ENCODE data around the gene RAB40B.
A peak's percentile ranks its signal among the peaks of the same experiment; 100 is the strongest.

RAB40B gene

GRCh38 chr17:82716203-82717010 is 17.9 kb upstream of the RAB40B start, which contains the start of gene FN3KRP:
Gene FN3KRP, plus strand, starts transcription at chr17:82716706. Its CDS starts 50 bp downstream, at chr17:82716756.
- peaks cover 6% of the 10 kb centered on the region for H3K79me2 ChIP-seq (ENCODE audit: control insufficient read depth, insufficient read depth, low read length, poor library complexity)
- peak within 1 kb of the TSS; percentile 27 for H2BK5ac ChIP-seq (ENCODE audit: low read depth, low read length, poor library complexity)
- peak within 1 kb of the TSS; percentile 38 for H4K91ac ChIP-seq (ENCODE audit: low read depth, low read length)
- H4K12ac ChIP-seq (ENCODE audit: low read depth, low read length): peak within 1 kb of the TSS; percentile 51
- H3K4me1 ChIP-seq (ENCODE audit: control insufficient read depth in 1 of 2, insufficient read depth in 2 of 2, low read length in 2 of 2): peaks cover 12% of the 10 kb centered on the region in 2 experiments
- peak within 1 kb of the TSS; percentile 20 for H2BK120ac ChIP-seq (ENCODE audit: insufficient read depth, low read length, poor library complexity)
- peak within 1 kb of the TSS; percentile 80 for H3K18ac ChIP-seq (ENCODE audit: low read length)
- H3K27ac ChIP-seq (ENCODE audit: low read depth, low read length): no peak within 1 kb of the TSS
- peaks cover 5% of the 10 kb centered on the region for H3K79me1 ChIP-seq (ENCODE audit: low read length)
- peak within 1 kb of the TSS; percentile 82 for H4K8ac ChIP-seq (ENCODE audit: low read depth, low read length)
- H3K4me3 ChIP-seq (ENCODE audit: low read depth, low read length): peak within 1 kb of the TSS; percentile 89
- peak within 1 kb of the TSS; percentile 97 for H3K4me2 ChIP-seq (ENCODE audit: low read length)
- peak within 1 kb of the TSS; percentile 79 for H2AK5ac ChIP-seq (ENCODE audit: low read length)
- H2BK12ac ChIP-seq (ENCODE audit: low read length): no peak within 1 kb of the TSS
- H3K14ac ChIP-seq (ENCODE audit: low read length): peak within 1 kb of the TSS; percentile 60
- H3K27me3 ChIP-seq (ENCODE audit: insufficient read depth, low read length): no peaks in the 10 kb centered on the region
- peak; percentile 87 to 89 for DNase-seq
- H3K23ac ChIP-seq (ENCODE audit: low read length): no peak within 1 kb of the TSS
- no CpG with 5 or more reads among the region's 75 CpGs for WGBS (ENCODE audit: extremely low coverage, insufficient coverage, insufficient read length)
- H3K9ac ChIP-seq (ENCODE audit: low read length): peak within 1 kb of the TSS; percentile 69
- H3K9me3 ChIP-seq (ENCODE audit: insufficient read depth, low read depth, low read length): peaks cover 2% of the 10 kb centered on the region
- peaks cover 13 to 18% of the 10 kb centered on the region in 2 experiments for H3K36me3 ChIP-seq (ENCODE audit: control insufficient read depth in 1 of 2, insufficient read depth in 2 of 2, low read length in 2 of 2)
- peak within 1 kb of the TSS; percentile 22 for H3K4ac ChIP-seq (ENCODE audit: low read depth, low read length)
- peak within 1 kb of the TSS; percentile 99 for H2AFZ ChIP-seq (ENCODE audit: insufficient read depth, low read length, poor library complexity)

- Histone ChIP-seq H4K8ac (ENCODE audit: low read depth, low read length) (no peak overlapping the region), H3K9me3 (ENCODE audit: insufficient read depth, low read depth, low read length) (peaks cover 6% of the 10 kb centered on the region), H3K4me3 (ENCODE audit: low read depth, low read length) (no peak overlapping the region), H2BK12ac (ENCODE audit: low read length) (no peak overlapping the region), H3K4me1 (ENCODE audit: control insufficient read depth in 1 of 2, insufficient read depth in 2 of 2, low read length in 2 of 2) (peaks cover 12% of the 10 kb centered on the region in 2 experiments), H2AK5ac (ENCODE audit: low read length) (no peak overlapping the region), H3K36me3 (ENCODE audit: control insufficient read depth in 1 of 2, insufficient read depth in 2 of 2, low read length in 2 of 2) (no peaks in the 10 kb centered on the region), H2AFZ (ENCODE audit: insufficient read depth, low read length, poor library complexity) (no peak overlapping the region), H4K12ac (ENCODE audit: low read depth, low read length) (no peak overlapping the region), H3K27ac (ENCODE audit: low read depth, low read length) (no peak overlapping the region), H3K14ac (ENCODE audit: low read length) (no peak overlapping the region), H3K79me2 (ENCODE audit: control insufficient read depth, insufficient read depth, low read length, poor library complexity) (peaks cover 6% of the 10 kb centered on the region), H3K23ac (ENCODE audit: low read length) (no peak overlapping the region), H3K9ac (ENCODE audit: low read length) (no peak overlapping the region), H2BK5ac (ENCODE audit: low read depth, low read length, poor library complexity) (no peak overlapping the region), H2BK120ac (ENCODE audit: insufficient read depth, low read length, poor library complexity) (no peak overlapping the region), H3K18ac (ENCODE audit: low read length) (no peak overlapping the region), H3K27me3 (ENCODE audit: insufficient read depth, low read length) (no peaks in the 10 kb centered on the region), H3K4ac (ENCODE audit: low read depth, low read length) (no peak overlapping the region), H4K91ac (ENCODE audit: low read depth, low read length) (no peak overlapping the region), H3K79me1 (ENCODE audit: low read length) (peaks cover 5% of the 10 kb centered on the region), H3K4me2 (ENCODE audit: low read length) (no peak overlapping the region)
- no CpG with 5 or more reads among the region's 35 CpGs for WGBS (ENCODE audit: extremely low coverage, insufficient coverage, insufficient read length)
- DNase-seq: no peak
Measured at GRCh38 chr17:82713071-82713723, 14.7 kb upstream of the RAB40B start.

GRCh38 chr17:82710499-82711232 is 12.2 kb upstream of the RAB40B start:
- no peak overlapping the region for H2BK120ac ChIP-seq (ENCODE audit: insufficient read depth, low read length, poor library complexity)
- no peak overlapping the region for H3K14ac ChIP-seq (ENCODE audit: low read length)
- H3K23ac ChIP-seq (ENCODE audit: low read length): no peak overlapping the region
- H3K4me1 ChIP-seq (ENCODE audit: control insufficient read depth in 1 of 2, insufficient read depth in 2 of 2, low read length in 2 of 2): peaks cover under 1% of the 10 kb centered on the region in 2 experiments
- no peak overlapping the region for H3K27ac ChIP-seq (ENCODE audit: low read depth, low read length)
- H2BK12ac ChIP-seq (ENCODE audit: low read length): no peak overlapping the region
- H2AFZ ChIP-seq (ENCODE audit: insufficient read depth, low read length, poor library complexity): no peak overlapping the region
- H3K79me2 ChIP-seq (ENCODE audit: control insufficient read depth, insufficient read depth, low read length, poor library complexity): no peaks in the 10 kb centered on the region
- H4K91ac ChIP-seq (ENCODE audit: low read depth, low read length): no peak overlapping the region
- H3K4me2 ChIP-seq (ENCODE audit: low read length): no peak overlapping the region
- no peak overlapping the region for H4K12ac ChIP-seq (ENCODE audit: low read depth, low read length)
- no peaks in the 10 kb centered on the region for H3K27me3 ChIP-seq (ENCODE audit: insufficient read depth, low read length)
- H3K4ac ChIP-seq (ENCODE audit: low read depth, low read length): no peak overlapping the region
- no peak overlapping the region for H3K9ac ChIP-seq (ENCODE audit: low read length)
- no peak overlapping the region for H3K4me3 ChIP-seq (ENCODE audit: low read depth, low read length)
- no peaks in the 10 kb centered on the region for H3K79me1 ChIP-seq (ENCODE audit: low read length)
- DNase-seq: no peak
- peaks cover 6% of the 10 kb centered on the region for H3K9me3 ChIP-seq (ENCODE audit: insufficient read depth, low read depth, low read length)
- H3K18ac ChIP-seq (ENCODE audit: low read length): no peak overlapping the region
- H2BK5ac ChIP-seq (ENCODE audit: low read depth, low read length, poor library complexity): no peak overlapping the region
- no CpG with 5 or more reads among the region's 29 CpGs for WGBS (ENCODE audit: extremely low coverage, insufficient coverage, insufficient read length)
- H4K8ac ChIP-seq (ENCODE audit: low read depth, low read length): no peak overlapping the region
- no peaks in the 10 kb centered on the region for H3K36me3 ChIP-seq (ENCODE audit: control insufficient read depth in 1 of 2, insufficient read depth in 2 of 2, low read length in 2 of 2)
- no peak overlapping the region for H2AK5ac ChIP-seq (ENCODE audit: low read length)

GRCh38 chr17:82709676-82710498 is 11.4 kb upstream of the RAB40B start:
- Histone ChIP-seq H3K27ac (ENCODE audit: low read depth, low read length) (no peak overlapping the region), H2BK120ac (ENCODE audit: insufficient read depth, low read length, poor library complexity) (no peak overlapping the region), H3K14ac (ENCODE audit: low read length) (no peak overlapping the region), H4K8ac (ENCODE audit: low read depth, low read length) (no peak overlapping the region), H3K9me3 (ENCODE audit: insufficient read depth, low read depth, low read length) (peaks cover 6% of the 10 kb centered on the region), H2BK12ac (ENCODE audit: low read length) (no peak overlapping the region), H3K18ac (ENCODE audit: low read length) (no peak overlapping the region), H2AK5ac (ENCODE audit: low read length) (no peak overlapping the region), H3K79me2 (ENCODE audit: control insufficient read depth, insufficient read depth, low read length, poor library complexity) (no peaks in the 10 kb centered on the region), H3K4ac (ENCODE audit: low read depth, low read length) (no peak overlapping the region), H3K9ac (ENCODE audit: low read length) (no peak overlapping the region), H2BK5ac (ENCODE audit: low read depth, low read length, poor library complexity) (no peak overlapping the region), H2AFZ (ENCODE audit: insufficient read depth, low read length, poor library complexity) (no peak overlapping the region), H4K12ac (ENCODE audit: low read depth, low read length) (no peak overlapping the region), H3K36me3 (ENCODE audit: control insufficient read depth in 1 of 2, insufficient read depth in 2 of 2, low read length in 2 of 2) (no peaks in the 10 kb centered on the region), H3K79me1 (ENCODE audit: low read length) (no peaks in the 10 kb centered on the region), H3K23ac (ENCODE audit: low read length) (no peak overlapping the region), H3K27me3 (ENCODE audit: insufficient read depth, low read length) (no peaks in the 10 kb centered on the region), H3K4me1 (ENCODE audit: control insufficient read depth in 1 of 2, insufficient read depth in 2 of 2, low read length in 2 of 2) (no peaks in the 10 kb centered on the region), H4K91ac (ENCODE audit: low read depth, low read length) (no peak overlapping the region), H3K4me2 (ENCODE audit: low read length) (no peak overlapping the region), H3K4me3 (ENCODE audit: low read depth, low read length) (no peak overlapping the region)
- DNase-seq: no peak
- no CpG with 5 or more reads among the region's 25 CpGs for WGBS (ENCODE audit: extremely low coverage, insufficient coverage, insufficient read length)

Data from trophoblast cell (in vitro differentiated cells and primary cell).